Measurements from ENCODE around the gene CFAP410. TPM values are rescaled to one million over a fixed set of nuclear protein-coding genes. Genes with fewer than 3 reads are reported as not detected.

Gene CFAP410
- total RNA-seq, 1 donor from 2014 or later, result 11.2 TPM

DNA sequence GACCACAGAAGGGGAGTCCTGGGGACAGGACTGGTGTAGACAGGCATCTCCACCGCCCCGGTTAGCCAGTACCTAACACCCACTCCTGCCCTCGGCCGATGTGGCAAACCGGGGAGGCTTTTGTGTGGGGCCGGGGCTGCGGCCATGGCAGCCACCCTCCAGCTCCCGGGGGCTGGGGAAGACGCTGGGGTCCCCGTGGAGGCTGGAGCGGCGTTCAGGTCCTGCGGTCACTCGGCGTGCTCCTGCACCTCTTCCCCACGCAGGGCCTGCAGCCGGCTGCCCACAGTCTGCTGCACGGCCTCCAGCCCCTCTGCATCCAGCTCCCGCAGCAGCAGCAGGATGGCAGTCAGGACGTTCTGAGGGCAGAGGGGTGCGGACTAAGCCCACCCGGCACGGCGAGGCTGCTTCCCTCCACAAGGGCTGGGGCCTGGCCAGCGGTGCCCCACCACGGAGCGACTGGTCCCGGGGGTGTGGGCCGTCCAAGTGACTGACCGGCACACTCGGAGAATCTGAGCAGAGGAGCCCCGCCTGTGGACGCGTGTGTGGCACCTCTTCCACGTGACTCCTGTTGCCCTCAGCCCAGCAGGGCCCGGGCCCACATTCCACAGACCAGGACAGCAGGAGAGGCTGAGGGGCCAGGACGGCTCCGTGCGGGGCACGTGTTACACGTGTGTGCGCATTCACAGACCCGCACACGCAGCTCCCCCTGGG, 9.1 kb downstream of the CFAP410 start:
- TF ChIP-seq, protein P1, sequence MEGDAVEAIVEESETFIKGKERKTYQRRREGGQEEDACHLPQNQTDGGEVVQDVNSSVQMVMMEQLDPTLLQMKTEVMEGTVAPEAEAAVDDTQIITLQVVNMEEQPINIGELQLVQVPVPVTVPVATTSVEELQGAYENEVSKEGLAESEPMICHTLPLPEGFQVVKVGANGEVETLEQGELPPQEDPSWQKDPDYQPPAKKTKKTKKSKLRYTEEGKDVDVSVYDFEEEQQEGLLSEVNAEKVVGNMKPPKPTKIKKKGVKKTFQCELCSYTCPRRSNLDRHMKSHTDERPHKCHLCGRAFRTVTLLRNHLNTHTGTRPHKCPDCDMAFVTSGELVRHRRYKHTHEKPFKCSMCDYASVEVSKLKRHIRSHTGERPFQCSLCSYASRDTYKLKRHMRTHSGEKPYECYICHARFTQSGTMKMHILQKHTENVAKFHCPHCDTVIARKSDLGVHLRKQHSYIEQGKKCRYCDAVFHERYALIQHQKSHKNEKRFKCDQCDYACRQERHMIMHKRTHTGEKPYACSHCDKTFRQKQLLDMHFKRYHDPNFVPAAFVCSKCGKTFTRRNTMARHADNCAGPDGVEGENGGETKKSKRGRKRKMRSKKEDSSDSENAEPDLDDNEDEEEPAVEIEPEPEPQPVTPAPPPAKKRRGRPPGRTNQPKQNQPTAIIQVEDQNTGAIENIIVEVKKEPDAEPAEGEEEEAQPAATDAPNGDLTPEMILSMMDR (conservative IDR thresholded peaks at IDR 0.05; ENCODE audit: low read depth, low read length), result no peak
- DNase-seq (ENCODE audit: low read depth), result no peak

DNA sequence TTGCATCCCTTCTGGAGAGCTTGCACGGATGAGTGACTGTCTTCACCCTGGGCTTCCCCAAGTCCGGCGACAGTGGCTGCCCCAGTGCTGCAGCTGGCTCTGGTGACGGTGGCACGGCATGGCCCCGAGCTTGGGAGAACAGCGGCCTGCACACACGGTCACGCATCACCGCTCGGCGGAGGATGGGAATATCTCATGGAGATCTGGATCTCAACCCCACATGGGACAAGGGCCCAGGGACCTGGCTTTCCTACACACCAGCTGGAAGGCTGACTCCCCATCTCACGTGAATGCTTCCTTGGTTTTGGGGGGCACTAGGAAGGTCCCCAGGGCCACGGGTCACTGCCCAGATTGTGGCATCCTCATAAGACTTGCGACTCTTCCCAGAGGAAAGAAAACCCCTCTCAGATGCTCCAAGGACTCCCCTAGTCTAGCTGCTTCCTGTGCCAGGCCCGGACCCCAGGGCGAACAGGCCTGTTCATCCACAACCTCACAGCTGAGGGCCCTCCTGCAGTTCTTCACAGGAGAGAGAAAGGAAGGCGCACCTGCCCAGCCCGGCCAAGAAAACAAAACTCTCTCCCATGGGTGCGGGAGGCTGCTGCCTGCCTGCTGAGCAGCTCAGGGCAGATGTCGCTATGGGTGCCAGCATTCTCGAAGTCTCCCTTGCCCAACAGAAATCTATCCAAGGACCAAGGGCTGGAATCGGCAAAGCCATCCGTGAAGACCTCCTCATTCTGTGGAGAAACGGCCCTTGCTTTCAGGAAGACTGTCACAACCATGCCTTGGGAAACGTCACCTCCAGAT, 9.9 kb downstream of the CFAP410 start:
- no peak for DNase-seq (ENCODE audit: low read depth)
- TF ChIP-seq, protein P1 (conservative IDR thresholded peaks at IDR 0.05; ENCODE audit: low read depth, low read length), result no peak

More for the DNA sequence above, 9.1 kb downstream of the CFAP410 start:
- H3K4me3 ChIP-seq (ENCODE audit: low read depth, low read length), result no peak overlapping the region

DNA sequence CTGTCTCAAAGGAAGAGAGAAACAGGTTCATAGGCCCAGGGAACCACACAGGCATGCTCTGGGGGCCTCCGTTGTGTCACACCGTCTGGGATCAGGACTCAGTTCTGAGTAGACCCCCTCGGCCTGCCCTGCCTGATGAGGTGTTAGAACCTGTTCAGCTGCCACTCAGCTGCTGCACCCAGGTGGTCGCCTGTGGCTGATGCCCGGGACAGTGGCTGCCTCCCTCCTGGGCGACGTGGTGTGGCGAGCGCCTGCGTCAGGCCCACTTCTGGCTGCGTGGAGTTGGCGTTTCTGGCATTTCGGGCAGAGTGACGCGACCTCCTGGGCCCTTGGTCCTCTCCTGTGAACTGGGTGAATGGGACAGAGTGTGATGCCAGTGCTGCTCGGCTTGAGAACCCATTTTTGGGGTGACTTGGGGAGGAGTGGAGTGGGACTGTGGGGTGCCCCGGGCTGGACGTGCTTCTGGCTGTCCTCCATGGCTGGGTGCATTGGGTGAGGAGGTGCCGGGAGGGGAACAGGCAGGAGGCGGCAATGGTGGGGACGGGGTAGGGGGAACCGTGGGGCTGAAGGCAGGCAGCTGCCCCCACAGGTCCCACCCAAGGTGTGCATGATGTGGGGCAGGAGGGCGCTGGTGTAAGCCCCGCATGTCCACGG, 10.8 kb downstream of the CFAP410 start:
- TF ChIP-seq, protein P1 (conservative IDR thresholded peaks at IDR 0.05; ENCODE audit: low read depth, low read length), result no peak
- H3K4me3 ChIP-seq (ENCODE audit: low read depth, low read length), result no peak overlapping the region
- no peak for DNase-seq (ENCODE audit: low read depth)

More for the DNA sequence above, 9.9 kb downstream of the CFAP410 start:
- H3K4me3 ChIP-seq (ENCODE audit: low read depth, low read length), result no peak overlapping the region

DNA sequence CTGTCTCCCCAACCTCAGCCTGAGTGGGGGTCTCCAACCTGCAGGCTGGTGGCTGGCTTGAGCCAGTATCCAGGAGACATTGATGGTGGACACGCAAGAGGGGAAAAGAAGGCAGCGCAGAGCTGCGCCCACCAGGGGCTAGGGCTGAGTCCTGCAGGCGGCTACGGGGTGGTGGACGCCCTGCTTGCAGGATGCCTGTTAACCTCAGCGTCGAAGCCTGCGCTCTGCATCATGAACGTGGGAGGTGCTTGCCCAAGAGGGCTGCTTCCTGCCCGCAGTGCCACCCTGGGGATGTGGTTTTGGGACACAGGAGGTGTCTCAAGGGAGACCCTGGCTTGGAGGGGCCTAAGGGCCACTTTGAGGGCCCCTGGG, 11.6 kb downstream of the CFAP410 start:
- TF ChIP-seq, protein P1 (conservative IDR thresholded peaks at IDR 0.05; ENCODE audit: low read depth, low read length), result no peak
- H3K4me3 ChIP-seq (ENCODE audit: low read depth, low read length), result no peak overlapping the region
- no peak for DNase-seq (ENCODE audit: low read depth)

DNA sequence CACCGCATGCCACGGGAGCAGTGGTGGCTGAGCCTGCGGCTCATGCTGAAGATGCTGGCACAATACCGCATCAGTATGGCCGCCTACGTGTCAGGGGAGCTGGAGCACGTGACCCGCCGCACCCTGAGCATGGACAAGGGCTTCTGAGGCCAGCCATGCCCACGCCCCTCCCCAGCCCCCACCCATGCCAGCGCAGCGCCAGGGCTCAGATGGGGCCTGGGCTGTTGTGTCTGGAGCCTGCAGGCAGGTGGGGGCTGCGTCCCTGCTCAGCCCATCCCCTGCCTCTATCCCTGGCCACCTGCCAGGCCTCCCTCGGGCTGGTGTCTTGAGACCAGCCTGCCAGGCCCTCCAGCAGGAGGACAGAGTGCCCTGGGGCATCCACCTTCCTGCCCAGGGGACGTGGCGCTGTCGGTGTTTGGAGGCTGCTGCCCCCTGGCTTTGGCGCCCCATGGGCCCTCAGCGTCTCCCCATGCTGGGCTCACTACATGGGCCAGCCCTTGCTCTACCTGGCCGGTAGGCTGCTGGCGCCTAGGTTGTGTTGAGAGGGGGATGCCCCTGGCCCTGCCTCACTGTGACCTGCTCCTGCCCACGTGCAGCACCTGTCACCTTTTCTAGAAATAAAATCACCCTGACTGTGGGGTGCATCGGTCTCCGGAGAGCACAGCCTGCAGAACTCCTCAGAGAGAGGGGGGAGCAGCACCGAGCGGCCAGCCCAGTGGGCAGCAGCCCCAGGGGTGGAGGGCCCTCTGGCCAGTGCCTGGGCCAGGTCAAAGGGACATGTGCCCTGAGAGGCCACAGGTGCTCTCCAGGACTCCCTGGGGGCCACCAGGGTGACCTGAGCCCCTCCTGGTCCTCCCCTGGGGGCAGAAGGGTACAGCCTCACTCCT, 12.2 kb downstream of the CFAP410 start:
- TF ChIP-seq, protein P1 (conservative IDR thresholded peaks at IDR 0.05; ENCODE audit: low read depth, low read length), result no peak
- H3K4me3 ChIP-seq (ENCODE audit: low read depth, low read length), result no peak overlapping the region
- DNase-seq (ENCODE audit: low read depth), result no peak

DNA sequence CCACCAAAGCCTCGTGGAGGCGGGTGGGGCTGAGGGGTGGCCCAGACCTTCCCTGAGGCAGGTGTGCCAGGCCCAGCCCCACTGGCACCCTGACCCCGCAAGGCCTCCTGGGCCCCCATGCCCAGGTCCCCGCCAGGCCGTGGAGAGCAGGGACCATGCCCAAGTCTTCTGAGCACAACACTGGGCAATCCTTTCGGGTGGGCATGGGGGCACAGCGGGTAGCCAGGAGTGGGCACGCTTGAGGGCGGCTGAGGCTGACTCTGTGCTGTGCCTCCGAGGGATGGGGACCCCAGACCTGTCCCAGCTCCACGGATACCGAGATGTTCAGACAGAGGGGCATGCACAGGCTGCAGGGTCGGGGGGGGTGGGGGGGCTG, 12.9 kb downstream of the CFAP410 start:
- H3K4me3 ChIP-seq (ENCODE audit: low read depth, low read length), result no peak overlapping the region
- no peak for DNase-seq (ENCODE audit: low read depth)
- TF ChIP-seq, protein P1 (conservative IDR thresholded peaks at IDR 0.05; ENCODE audit: low read depth, low read length), result no peak
